HG02763 (cell line): ENCODE measurements around the gene BMF.

ENCODE experiments used
- ATAC-seq: cut with Tn5 transposase; IDR thresholded peaks from one replicate; pipeline ENCODE4 v1.9.1; 2021; ENCODE audit warnings: mild to moderate bottlenecking, moderate library complexity; ENCODE audit not compliant: unreplicated experiment

Gene BMF

DNA sequence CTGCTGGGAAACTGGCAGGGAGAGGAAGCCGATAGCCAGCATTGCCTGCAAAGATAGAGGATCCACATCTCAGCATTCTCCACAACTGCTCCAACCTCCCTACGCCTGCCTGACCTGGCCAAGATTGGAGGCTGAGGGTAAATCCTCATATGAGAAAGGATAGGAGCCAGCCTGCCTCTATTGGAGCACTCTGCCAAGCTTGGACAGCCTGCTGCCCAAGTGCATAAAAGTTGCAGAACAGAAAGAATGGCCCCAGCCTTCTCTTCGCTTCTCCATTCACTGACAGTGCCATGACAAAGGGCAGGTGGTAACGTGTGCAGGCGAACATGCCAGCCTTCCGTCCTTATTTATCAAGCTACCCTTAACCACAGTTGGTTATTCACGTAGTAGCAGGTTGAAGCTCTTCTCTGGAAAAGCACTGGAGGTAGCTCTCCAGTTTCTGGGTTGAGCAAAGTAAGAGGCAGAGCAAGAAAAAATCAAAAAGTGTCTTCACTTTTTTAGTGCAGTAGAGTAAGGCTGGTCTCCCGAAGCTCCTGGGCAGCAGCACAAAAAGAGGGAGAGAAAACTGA lies 4.3 kb downstream of the BMF start:
- ATAC-seq, result no peak

- ATAC-seq, result no peak
These were observed 4.8 kb downstream of the BMF start for GRCh38 chr15:40103864-40104271.

- ATAC-seq, result no peak
These were observed 5.5 kb downstream of the BMF start for GRCh38 chr15:40102897-40103858.

DNA sequence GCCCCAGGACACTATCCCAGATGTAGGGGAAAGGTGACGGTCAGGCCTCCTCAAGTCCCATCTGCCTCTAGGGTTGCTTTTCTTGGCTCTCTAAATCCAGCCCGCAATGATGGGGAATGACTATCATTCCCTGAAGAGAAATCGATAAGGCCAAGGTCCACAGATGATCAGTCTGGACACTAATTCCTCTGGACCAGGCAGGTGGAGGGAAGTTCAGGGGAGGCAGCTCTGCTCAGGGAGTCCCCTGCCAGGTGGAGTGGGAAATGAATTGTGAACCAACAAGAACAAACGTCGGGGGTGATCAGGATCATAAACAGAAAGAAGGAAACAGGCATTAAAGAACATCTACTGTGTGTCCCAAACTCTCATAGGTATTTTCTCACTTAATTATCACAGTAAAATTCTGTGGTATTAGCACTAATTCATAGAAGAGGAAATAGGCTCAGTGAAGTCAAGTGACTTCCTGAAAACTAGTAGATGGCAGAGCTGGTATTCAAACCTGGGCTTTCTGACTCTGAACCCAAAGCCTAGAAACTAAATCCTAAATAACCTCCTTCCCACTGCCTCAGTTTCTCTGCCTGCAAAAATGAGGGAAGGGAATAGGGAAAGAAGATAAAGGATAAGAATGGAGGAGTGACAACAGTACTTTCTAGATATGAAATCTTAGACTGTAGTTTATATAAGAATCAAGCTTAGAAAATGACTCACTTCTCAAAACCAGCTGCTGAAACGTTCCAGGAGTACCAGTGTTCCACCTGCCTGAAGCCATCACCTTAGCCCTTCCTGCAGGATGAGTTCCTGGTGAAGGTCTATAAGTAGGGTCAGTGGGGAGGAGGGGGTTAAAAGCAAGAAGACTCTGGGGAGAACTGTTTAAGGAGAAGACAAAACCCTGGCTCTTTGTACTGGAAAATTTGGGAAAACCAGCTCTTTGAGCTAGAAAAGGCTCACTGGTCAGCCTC lies 7.5 kb downstream of the BMF start:
- ATAC-seq, result no peak

GRCh38 chr15:40100123-40100946 lies 8.3 kb downstream of the BMF start:
- no peak for ATAC-seq

GRCh38 chr15:40098489-40099261 lies 10.0 kb downstream of the BMF start:
- ATAC-seq, result peak; percentile 79

DNA sequence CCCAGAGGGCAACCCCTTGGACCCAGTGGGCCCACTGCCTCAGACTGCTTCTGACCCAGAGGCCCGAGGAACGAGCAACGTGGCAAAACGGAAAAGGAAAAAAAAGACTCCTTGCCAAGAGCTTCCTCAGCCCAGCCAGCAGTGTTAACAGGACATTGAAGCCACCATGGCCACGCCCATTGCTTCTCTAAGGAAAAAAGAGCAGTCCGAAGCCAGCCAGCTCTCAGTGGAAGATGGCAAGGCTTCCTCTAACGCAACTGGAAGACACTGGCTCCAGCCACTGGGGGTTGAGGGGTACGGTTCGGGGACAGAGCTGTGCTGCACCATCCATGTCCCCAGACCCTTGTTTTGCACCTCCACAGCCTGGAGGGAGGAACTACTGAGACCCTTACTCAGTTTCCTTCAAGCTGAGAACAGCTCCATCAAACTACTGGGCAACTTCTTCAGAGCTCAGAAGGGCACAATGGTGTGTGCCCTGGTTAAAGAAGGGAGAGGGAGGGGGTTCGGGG lies 10.7 kb downstream of the BMF start:
- no peak for ATAC-seq

GRCh38 chr15:40097096-40097967 lies 11.3 kb downstream of the BMF start:
- no peak for ATAC-seq

- peak; percentile 45 for ATAC-seq
These were observed 12.4 kb downstream of the BMF start for GRCh38 chr15:40096094-40096891.

DNA sequence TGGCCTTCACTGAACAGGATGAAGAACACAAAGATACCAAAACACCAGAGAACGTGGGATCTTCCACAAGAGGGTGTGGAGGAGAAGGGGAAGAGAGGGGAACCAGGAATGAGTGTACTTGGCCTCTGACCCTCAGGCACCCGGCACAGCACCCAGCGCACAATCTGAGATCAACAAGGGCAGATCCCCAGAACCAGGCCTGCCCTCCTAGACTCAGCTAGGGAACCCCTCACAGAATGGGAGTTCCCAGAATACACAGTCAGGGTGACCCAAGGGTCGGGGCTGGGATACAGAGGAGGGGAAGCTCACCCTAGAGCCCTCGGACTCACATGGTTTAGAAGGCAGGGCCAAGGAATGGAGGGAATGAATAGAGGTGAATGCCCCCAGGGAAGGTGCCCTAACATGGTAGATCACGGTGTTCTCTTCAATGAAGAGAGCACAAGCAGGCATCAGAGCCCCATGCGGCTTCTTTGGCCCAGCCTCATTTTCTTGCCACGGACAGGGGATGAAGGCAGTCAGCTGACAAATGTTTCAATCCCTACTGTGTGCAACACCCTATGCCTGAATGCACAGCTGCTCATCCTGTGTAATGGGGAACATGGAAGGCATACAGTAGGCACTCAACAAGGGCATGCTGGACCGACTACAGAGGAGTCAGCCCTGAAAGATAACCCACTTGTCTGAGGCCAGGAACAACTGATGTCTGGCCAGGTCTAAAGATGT lies 13.1 kb downstream of the BMF start:
- ATAC-seq, result no peak

- no peak for ATAC-seq
These were observed 14.5 kb downstream of the BMF start for GRCh38 chr15:40094156-40094555.

DNA sequence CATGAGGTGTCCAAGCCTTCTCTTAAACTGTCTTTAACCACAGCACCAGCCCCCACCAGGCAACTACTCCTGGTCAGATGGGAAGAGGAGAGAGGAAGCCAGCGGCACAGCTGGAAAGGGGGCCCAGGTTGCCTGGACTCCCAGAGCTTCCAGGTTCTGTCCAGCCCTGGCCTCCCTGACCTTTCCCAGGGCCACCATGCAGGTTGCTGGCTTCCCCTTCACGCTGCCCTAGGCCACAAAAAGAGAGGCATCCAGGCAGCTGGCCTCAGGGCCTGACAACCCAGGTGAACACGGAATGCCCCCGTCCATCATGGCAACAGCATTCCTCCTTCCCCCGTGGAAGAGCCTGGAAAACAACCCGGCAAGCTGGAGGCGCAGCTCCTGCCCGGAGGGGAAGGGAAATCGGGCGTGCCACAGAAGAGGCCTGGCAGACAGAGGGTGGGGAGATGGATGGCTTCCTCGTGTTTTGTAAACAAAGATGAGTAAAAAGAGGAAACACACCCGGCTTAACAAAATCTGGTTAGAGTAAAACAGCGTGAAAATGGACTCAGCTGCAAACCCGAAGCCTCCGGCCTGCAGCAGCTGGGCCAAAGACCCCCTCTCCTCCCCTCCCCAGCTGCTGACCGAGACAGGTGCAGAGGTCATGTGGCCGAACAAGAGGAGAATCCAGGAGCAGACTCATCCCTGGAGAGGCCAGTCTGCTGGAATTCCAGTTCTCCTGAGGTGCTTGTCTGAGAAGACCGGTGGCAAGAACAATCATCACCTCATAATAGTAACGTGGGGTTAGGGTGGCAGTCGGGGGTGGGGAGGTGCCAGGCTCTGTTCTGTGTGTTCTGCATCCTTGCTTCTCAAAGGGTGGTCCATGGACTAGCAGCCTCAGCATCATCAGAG lies 15.5 kb downstream of the BMF start:
- no peak for ATAC-seq

DNA sequence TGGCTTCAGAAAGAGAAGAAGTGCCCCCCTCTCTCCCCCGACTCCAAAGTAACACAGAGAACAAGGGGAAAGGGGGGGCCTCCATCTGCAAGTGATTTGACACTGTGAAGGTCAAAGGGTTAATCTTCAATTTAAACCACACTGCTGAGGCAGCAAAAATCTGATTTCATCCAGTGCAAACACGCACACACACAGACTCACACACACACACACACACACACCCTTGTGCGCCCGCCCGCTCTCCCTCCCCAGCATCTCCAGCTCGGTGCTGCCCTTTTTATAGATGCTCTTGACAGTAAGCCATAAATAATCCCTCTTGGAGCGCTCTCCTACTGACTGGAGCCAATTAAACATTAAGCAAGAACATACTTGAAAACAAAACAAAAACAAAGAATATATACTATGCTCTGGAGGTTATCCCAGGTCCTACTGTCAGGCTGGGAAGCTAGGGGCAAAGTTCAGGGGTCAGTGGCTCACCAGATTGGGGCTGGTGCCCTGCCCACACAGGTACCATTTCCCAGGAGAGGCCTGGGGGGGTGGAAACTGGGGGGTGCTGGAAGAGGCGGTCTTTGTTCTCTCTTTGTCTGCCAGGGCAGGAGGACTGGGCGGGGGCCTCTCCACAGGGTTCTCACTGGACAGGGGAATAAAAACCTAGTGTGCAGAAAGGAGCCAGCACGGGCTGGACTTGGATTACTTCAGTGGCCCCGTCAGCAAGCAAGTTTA lies 16.3 kb downstream of the BMF start:
- no peak for ATAC-seq

DNA sequence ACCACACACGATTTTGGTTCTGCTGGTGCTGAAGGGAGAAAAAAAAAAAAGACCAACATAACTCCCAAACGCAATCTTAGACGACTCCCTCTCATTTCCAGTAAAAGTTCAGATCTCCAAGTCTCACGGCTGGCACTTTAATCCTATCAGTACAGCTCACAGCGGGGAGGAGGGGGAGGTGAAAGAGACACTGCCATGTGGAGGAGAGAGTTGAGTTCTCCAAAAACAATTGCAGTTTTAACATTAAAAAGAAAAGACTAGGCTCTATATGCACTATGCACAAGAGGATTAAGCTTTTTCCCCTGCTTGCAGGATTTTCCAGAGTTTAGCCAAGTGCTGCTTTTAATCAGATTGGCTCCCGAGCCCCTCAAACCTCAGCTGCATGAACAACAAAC lies 16.8 kb downstream of the BMF start:
- no peak for ATAC-seq

- no peak for ATAC-seq
These were observed 17.8 kb downstream of the BMF start for GRCh38 chr15:40090774-40091455.
